Left lung (tissue), 14 donors: ENCODE results near the gene NUSAP1. TPM values are rescaled to one million over a fixed set of nuclear protein-coding genes. Genes with fewer than 3 reads are reported as not detected.
A peak's percentile ranks its signal among the peaks of the same experiment; 100 is the strongest.
"Not testable (repeated sequence)": the region's sequence is repeated elsewhere in the genome, so short reads cannot be mapped to it uniquely, and the experiment has no call there.

Experiments used
- ATAC-seq: fragments of 200-7000 bp; cut with Tn5 transposase; one replicate; pipeline ENCODE4 v1.9.1; 2020; ENCODE audit warnings: moderate library complexity
- DNase-seq, 4 donors: peaks; one replicate each; pipeline ENCODE4 v3.0.0-alpha.2; 2013 to 2020
- H3K27ac ChIP-seq, 2 donors: fragments of 200-600 bp; sonication (generic) in 1 of 2; one replicate each; pipeline versions ENCODE4 v1.5.0 to v1.8.0; 2020 to 2021
- H3K27me3 ChIP-seq, 2 donors: fragments of 200-600 bp; sonication (generic) in 1 of 2; one replicate each; pipeline versions ENCODE4 v1.5.0 to v1.8.0; 2020 to 2021
- H3K36me3 ChIP-seq, 2 donors: fragments of 200-600 bp; sonication (generic) in 1 of 2; one replicate each; pipeline versions ENCODE4 v1.5.0 to v1.8.0; 2020 to 2021
- H3K4me1 ChIP-seq, 2 donors: fragments of 200-600 bp; one replicate each; pipeline ENCODE4 v1.8.0; 2021
- H3K4me3 ChIP-seq, 2 donors: fragments of 200-600 bp; sonication (generic) in 1 of 2; one replicate each; pipeline versions ENCODE4 v1.5.0 to v1.8.0; 2020 to 2021; ENCODE audit warnings: mild to moderate bottlenecking in 1 of 2
- H3K9me3 ChIP-seq, 2 donors: fragments of 200-600 bp; sonication (generic) in 1 of 2; one replicate each; pipeline versions ENCODE4 v1.5.0 to v1.8.0; 2020 to 2021
- CTCF ChIP-seq, 2 donors: fragments of 200-600 bp; sonication (generic) in 1 of 2; IDR thresholded peaks; one replicate each; pipeline versions ENCODE4 v1.5.0 to v1.8.0; 2021; ENCODE audit warnings: antibody characterized with exemption in 2 of 2
- intact Hi-C, 2 donors: fragments of 100-400 bp; cut with DNase I; formaldehyde crosslinking; loops; one replicate each; pipeline versions ENCODE4 v1.11.2 to v1.14.2; 2022
- long read RNA-seq, 12 donors: library from polyadenylated mRNA in 2 of 12; unstranded in 2 of 12; transcript quantifications; one replicate each; pipeline ENCODE4 v2.0.0 and lab custom pipeline, GENCODE V29; 2019 to 2026
- polyA plus RNA-seq, 6 donors: library from polyadenylated mRNA; unstranded; fragments of 120-200 nt; gene quantifications; one replicate each; pipeline ENCODE4 v1.2.1, GENCODE V29; 2013; ENCODE audit not compliant: insufficient read length in 6 of 6
- total RNA-seq, 2 donors: library from RNA; stranded (reverse); fragmentation: NEBNext Ultra II Directional; extraction: Animal tissue kit (Norgen Biotek cat#: 25700); gene quantifications; one replicate each; pipeline ENCODE4 v1.2.1, GENCODE V29; 2021
- donor health status: DM: no; HTN: yes; CAD: no.
- donor health status: DM: no; HTN: no; CAD: no.

Gene NUSAP1
- total RNA-seq: 10 to 100 TPM; 10.2 to 27.6 TPM
- 100 to 1,000 TPM in 1 of 6 donors, 10 to 100 TPM in 5; 58.2 to 147 (median 84.4) TPM for polyA plus RNA-seq
- long read RNA-seq, donor 1, transcript NUSAP1-202 (11 exons, 2,274 nt): major isoform, 5 of 137 reads
- long read RNA-seq, donor 1, partial matches to known transcripts: 121 of 137 reads
- long read RNA-seq, donor 1, other reads (novel, unspliced or antisense): 0 of 137 reads
- long read RNA-seq, donor 2, transcript NUSAP1-209 (3 exons, 529 nt): major isoform, 8 of 166 reads
- long read RNA-seq, donor 2, transcript NUSAP1-202 (11 exons, 2,274 nt): minor isoform, 7 of 166 reads
- long read RNA-seq, donor 2, partial matches to known transcripts: 143 of 166 reads
- long read RNA-seq, donor 2, other reads (novel, unspliced or antisense): 0 of 166 reads
- long read RNA-seq, donor 3, transcript NUSAP1-201 (11 exons, 2,409 nt): minor isoform, 5 of 41 reads
- long read RNA-seq, donor 3, transcript NUSAP1-202 (11 exons, 2,274 nt): minor isoform, 7 of 41 reads
- long read RNA-seq, donor 3, transcript NUSAP1-208 (11 exons, 1,629 nt): major isoform, 11 of 41 reads
- long read RNA-seq, donor 3, partial matches to known transcripts: 5 of 41 reads
- long read RNA-seq, donor 3, other reads (novel, unspliced or antisense): 6 of 41 reads
- long read RNA-seq, donor 4, partial matches to known transcripts: 11 of 13 reads
- long read RNA-seq, donor 4, other reads (novel, unspliced or antisense): 0 of 13 reads
- long read RNA-seq, donor 5, transcript NUSAP1-202 (11 exons, 2,274 nt): major isoform, 5 of 50 reads
- long read RNA-seq, donor 5, partial matches to known transcripts: 39 of 50 reads
- long read RNA-seq, donor 5, other reads (novel, unspliced or antisense): 0 of 50 reads
- long read RNA-seq, donor 6, transcript NUSAP1-202 (11 exons, 2,274 nt): major isoform, 11 of 71 reads
- long read RNA-seq, donor 6, transcript NUSAP1-208 (11 exons, 1,629 nt): major isoform, 11 of 71 reads
- long read RNA-seq, donor 6, partial matches to known transcripts: 41 of 71 reads
- long read RNA-seq, donor 6, other reads (novel, unspliced or antisense): 0 of 71 reads
- long read RNA-seq, donor 7, transcript NUSAP1-202 (11 exons, 2,274 nt): major isoform, 6 of 17 reads
- long read RNA-seq, donor 7, transcript NUSAP1-201 (11 exons, 2,409 nt): minor isoform, 5 of 17 reads
- long read RNA-seq, donor 7, partial matches to known transcripts: 0 of 17 reads
- long read RNA-seq, donor 7, other reads (novel, unspliced or antisense): 0 of 17 reads
- long read RNA-seq, donor 8, partial matches to known transcripts: 0 of 21 reads
- long read RNA-seq, donor 8, other reads (novel, unspliced or antisense): 14 of 21 reads
- long read RNA-seq, donor 9: 0 reads
- long read RNA-seq, donor 10, partial matches to known transcripts: 3 of 4 reads
- long read RNA-seq, donor 10, other reads (novel, unspliced or antisense): 1 of 4 reads
- long read RNA-seq, donor 11: 0 reads
- long read RNA-seq, donor 12, transcript NUSAP1-202 (11 exons, 2,274 nt): major isoform, 5 of 14 reads
- long read RNA-seq, donor 12, partial matches to known transcripts: 5 of 14 reads
- long read RNA-seq, donor 12, other reads (novel, unspliced or antisense): 0 of 14 reads

GRCh38 chr15:41332194-41333025 is at the start of gene NUSAP1, which contains the start of gene OIP5:
TSS of gene NUSAP1 (plus strand) at chr15:41332881. CDS start at chr15:41332958, 77 bp downstream.
TSS of gene OIP5 (minus strand) at chr15:41332591. CDS start at chr15:41332561, 30 bp downstream.
- ATAC-seq (peak; percentile 99), DNase-seq (peak; percentile 97 to 99 (median 99))
- Histone ChIP-seq H3K27ac (peak within 1 kb of the TSS; percentile 74 to 77), H3K4me1 (peaks cover 0 to 23% of the 10 kb centered on the region in 2 donors), H3K9me3 (no peaks in the 10 kb centered on the region), H3K27me3 (no peaks in the 10 kb centered on the region), H3K36me3 (no peaks in the 10 kb centered on the region), H3K4me3 (peak within 1 kb of the TSS; percentile 80 to 84)
- intact Hi-C loops: no loop called here
- peak; percentile 77 to 80 for TF ChIP-seq CTCF (IDR thresholded peaks at IDR 0.05)

GRCh38 chr15:41282980-41283652 is 49.6 kb upstream of the NUSAP1 start:
- Histone ChIP-seq H3K27ac (peak overlapping the region; percentile 85 to 90), H3K4me1 (peaks cover 0 to 40% of the 10 kb centered on the region in 2 donors), H3K4me3 (peak overlapping the region; percentile 80 to 95), H3K36me3 (peaks cover 0 to 50% of the 10 kb centered on the region in 2 donors)
- intact Hi-C loops, H3K9me3 ChIP-seq, H3K27me3 ChIP-seq, ATAC-seq, DNase-seq: not testable (repeated sequence)

DNA sequence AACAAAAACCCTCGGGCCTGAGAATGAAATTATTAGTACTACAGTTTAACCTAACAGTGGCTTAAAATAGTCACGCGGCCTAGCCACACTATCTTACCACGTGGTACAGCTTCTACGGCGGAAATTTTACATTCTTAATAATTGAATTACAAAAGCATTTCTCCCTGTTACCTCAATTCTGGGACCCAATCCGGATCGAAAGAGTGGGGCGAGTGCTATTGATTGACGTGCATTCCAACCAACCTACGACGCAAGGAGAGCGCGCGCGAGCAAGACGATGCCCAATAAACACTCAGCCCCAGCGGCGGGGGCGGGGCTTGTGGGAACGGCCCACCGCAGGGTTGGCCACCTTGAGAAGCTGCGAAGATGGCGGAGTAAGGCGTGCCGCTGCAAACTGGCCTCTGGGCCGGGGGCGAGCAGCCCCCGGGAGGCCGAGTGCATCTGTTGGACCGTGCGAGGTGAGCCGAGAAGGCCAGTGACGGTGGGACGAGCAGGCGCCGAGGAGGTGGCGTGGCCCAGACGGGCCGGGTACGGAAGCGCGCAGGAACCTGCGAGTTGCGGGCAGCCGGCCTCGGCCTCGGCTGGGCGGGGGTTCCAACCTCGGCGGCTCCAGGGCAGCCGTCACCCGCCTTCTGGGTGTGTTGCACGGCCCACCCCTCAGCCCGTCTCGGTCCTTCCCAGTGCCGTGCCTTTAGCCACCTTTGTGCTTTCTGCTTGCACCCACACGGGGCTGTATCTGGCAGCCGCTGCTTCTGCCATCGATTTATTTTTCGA is 48.8 kb upstream of the NUSAP1 start:
- H3K36me3 ChIP-seq: peaks cover 0 to 53% of the 10 kb centered on the region in 2 donors
- peak overlapping the region; percentile 80 to 95 for H3K4me3 ChIP-seq
- intact Hi-C loops: no loop called here
- H3K9me3 ChIP-seq: no peaks in the 10 kb centered on the region
- no peak for TF ChIP-seq CTCF (IDR thresholded peaks at IDR 0.05)
- no peaks in the 10 kb centered on the region for H3K27me3 ChIP-seq
- ATAC-seq: peak; percentile 99
- DNase-seq: peak; percentile 96 to 99 (median 98)
- peaks cover 0 to 47% of the 10 kb centered on the region in 2 donors for H3K4me1 ChIP-seq
- H3K27ac ChIP-seq: peak overlapping the region; percentile 85 to 90
